GM06990 (cell line): Measurements from ENCODE around the gene TSPAN2.

Experiments used
- DNase-seq: peaks from one replicate; pipeline ENCODE4 v3.0.0-alpha.2; 2011; ENCODE audit not compliant: insufficient read length; ENCODE audit errors: extremely low read depth
- H3K27me3 ChIP-seq: replicated peaks from 2 replicates; pipeline ENCODE4 v1.6.0; 2011; ENCODE audit warnings: low read length; ENCODE audit not compliant: control insufficient read depth, insufficient read depth
- H3K36me3 ChIP-seq: 2 replicates; pipeline ENCODE4 v1.5.1; 2011; ENCODE audit warnings: low read length; ENCODE audit not compliant: control insufficient read depth, insufficient read depth
- H3K4me3 ChIP-seq: replicated peaks from 2 replicates; pipeline ENCODE4 v1.5.1; 2011; ENCODE audit warnings: low read depth, mild to moderate bottlenecking, control low read depth, low read length
- TF ChIP-seq, protein P1 (sequence below): IDR thresholded peaks from 2 replicates; pipeline ENCODE4 v1.5.1; 2011; ENCODE audit warnings: low read length, control low read depth, mild to moderate bottlenecking, inconsistent platforms; ENCODE audit not compliant: insufficient read depth, poor library complexity, severe bottlenecking

The TSPAN2 gene

DNA sequence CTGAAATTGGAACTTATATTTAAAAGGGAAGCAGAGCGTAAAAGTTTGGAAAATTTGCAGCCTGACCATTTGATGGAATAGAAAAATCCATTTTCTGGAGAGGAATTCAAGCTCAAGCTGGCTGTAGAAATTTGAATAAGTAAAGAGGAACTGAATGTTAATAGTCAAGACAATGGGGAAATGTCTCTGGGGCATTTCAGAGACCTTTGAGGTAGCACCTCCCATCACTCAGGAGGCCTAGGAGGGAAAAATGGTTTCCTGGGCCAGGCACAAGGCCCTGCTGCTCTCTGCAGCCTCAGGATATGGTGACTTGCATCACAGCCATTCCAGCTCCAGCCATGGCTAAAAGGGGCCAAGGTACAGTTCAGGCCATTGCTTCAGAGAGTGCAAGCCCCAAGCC is 77.3 kb downstream of the TSPAN2 start:
- no peak for DNase-seq
- H3K36me3 ChIP-seq = no peaks in the 10 kb centered on the region
- no peaks in the 10 kb centered on the region for H3K27me3 ChIP-seq
- no peak overlapping the region for H3K4me3 ChIP-seq
- TF ChIP-seq, protein P1, sequence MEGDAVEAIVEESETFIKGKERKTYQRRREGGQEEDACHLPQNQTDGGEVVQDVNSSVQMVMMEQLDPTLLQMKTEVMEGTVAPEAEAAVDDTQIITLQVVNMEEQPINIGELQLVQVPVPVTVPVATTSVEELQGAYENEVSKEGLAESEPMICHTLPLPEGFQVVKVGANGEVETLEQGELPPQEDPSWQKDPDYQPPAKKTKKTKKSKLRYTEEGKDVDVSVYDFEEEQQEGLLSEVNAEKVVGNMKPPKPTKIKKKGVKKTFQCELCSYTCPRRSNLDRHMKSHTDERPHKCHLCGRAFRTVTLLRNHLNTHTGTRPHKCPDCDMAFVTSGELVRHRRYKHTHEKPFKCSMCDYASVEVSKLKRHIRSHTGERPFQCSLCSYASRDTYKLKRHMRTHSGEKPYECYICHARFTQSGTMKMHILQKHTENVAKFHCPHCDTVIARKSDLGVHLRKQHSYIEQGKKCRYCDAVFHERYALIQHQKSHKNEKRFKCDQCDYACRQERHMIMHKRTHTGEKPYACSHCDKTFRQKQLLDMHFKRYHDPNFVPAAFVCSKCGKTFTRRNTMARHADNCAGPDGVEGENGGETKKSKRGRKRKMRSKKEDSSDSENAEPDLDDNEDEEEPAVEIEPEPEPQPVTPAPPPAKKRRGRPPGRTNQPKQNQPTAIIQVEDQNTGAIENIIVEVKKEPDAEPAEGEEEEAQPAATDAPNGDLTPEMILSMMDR = no peak

DNA sequence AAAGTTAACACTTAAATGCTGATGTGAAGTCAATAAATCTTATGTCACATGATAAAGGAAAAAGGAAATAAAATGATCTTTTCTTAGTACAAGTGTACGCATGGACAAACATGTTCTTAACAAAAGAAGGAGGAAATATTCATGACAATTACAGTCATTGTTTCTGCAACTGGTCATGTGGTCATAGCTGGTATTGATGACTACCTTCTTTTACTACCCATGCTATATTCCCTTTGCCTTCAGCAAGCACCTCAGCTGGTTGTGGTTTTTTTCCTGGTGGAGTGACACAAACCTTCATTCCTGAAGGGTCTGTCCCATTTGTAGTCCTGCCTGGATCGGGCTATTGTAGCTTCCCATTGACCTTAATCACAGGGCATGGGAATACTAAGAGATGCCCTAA is 83.1 kb downstream of the TSPAN2 start:
- TF ChIP-seq, protein P1 = no peak
- Histone ChIP-seq H3K4me3 (no peak overlapping the region), H3K36me3 (no peaks in the 10 kb centered on the region), H3K27me3 (no peaks in the 10 kb centered on the region)
- DNase-seq = no peak
